ENCODE measurements around the gene ARPC5.

DNA sequence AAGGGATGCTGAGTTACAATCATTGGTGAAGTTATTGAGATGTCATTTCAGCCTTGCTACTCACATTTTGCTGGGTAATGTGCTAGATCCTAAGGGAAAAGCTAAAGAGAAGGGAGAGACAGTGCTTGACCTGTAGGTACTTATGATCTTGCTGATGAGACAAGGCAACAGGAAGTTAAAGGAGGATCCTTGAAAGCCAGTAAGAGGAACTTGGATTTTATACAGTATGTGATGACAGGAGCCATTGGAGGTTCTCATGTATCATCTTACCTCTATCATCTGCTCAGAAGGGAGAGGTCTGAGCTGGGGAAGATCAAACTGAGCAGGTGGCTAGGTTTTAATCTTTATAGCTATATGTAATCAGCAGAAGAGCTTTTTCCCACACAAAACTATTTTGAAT, 11.2 kb upstream of the ARPC5 start:
- TF ChIP-seq, protein P1, sequence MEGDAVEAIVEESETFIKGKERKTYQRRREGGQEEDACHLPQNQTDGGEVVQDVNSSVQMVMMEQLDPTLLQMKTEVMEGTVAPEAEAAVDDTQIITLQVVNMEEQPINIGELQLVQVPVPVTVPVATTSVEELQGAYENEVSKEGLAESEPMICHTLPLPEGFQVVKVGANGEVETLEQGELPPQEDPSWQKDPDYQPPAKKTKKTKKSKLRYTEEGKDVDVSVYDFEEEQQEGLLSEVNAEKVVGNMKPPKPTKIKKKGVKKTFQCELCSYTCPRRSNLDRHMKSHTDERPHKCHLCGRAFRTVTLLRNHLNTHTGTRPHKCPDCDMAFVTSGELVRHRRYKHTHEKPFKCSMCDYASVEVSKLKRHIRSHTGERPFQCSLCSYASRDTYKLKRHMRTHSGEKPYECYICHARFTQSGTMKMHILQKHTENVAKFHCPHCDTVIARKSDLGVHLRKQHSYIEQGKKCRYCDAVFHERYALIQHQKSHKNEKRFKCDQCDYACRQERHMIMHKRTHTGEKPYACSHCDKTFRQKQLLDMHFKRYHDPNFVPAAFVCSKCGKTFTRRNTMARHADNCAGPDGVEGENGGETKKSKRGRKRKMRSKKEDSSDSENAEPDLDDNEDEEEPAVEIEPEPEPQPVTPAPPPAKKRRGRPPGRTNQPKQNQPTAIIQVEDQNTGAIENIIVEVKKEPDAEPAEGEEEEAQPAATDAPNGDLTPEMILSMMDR (IDR thresholded peaks at IDR 0.05 in 4 of 5, conservative IDR thresholded peaks at IDR 0.05 in 1 of 5) = no peak
- TF ChIP-seq POLR2A (IDR thresholded peaks at IDR 0.05) = no peak

Measured in gastrocnemius medialis (tissue), 4 donors.